GM11168 (cell line): ENCODE measurements around the gene SUFU.
"Not testable (repeated sequence)": the region's sequence is repeated elsewhere in the genome, so short reads cannot be mapped to it uniquely, and the experiment has no call there.

Experiments used
- in situ Hi-C: fragments of 300-500 bp; cut with MboI; formaldehyde crosslinking; loops from one replicate; pipeline ENCODE4 v1.12.0; 2022; ENCODE audit warnings: low sequenced_read_pairs; ENCODE audit not compliant: unreplicated experiment

The SUFU gene

DNA sequence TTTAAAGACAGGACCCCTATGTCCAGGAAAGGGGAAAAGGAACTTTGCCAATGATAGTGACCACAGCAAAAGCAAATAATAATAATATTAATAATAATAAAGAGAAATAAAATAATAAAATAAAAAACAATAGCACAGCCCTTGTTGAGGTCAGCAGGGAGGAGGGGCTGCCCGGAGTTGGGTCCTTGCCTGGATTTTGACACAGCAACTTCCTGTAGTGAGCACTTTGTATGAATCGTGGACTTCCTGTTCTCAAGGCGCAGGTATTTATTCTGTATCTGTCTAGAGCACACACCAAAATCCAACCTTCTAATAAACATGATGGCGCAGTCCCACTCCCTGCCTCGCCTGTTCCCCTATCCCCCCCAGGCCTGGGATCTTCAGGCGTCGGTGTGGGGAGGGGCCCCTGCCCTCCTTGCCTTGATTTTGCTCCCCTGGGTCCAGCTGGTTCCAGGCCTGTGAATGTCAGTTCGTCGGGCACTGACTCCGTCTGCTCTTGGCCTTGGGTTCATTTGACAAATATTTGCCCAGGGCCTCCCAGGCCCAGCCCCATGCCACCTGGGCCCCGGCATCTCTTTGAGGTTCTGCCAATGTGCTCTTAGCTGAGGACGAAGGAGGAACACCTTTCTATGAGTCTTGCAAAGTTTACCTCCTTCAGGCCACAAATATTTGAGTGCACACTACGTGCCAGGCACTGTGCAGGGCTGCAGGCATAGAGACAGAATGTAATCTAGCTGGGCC, 154.4 kb downstream of the SUFU start:
- in situ Hi-C loops = no loop called here

DNA sequence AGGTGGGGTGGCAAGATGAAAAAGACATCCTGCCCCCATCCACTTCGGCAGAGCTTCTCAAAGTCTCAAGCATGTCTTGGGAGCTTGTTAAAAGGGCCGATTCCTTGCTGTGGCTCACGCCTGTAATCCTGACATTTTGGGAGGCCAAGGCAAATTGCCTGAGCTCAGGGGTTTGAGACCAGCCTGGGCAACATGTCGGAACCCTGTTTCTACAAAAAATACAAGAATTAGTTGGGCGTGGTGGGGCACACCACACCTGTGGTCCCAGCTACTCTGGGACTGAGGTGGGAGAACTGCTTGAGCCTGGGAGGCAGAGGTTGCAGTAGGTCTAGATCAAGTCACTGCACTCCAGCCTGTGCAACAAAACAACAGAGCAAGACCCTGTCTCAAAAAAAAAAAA, 155.0 kb downstream of the SUFU start:
- in situ Hi-C loops = no loop called here

DNA sequence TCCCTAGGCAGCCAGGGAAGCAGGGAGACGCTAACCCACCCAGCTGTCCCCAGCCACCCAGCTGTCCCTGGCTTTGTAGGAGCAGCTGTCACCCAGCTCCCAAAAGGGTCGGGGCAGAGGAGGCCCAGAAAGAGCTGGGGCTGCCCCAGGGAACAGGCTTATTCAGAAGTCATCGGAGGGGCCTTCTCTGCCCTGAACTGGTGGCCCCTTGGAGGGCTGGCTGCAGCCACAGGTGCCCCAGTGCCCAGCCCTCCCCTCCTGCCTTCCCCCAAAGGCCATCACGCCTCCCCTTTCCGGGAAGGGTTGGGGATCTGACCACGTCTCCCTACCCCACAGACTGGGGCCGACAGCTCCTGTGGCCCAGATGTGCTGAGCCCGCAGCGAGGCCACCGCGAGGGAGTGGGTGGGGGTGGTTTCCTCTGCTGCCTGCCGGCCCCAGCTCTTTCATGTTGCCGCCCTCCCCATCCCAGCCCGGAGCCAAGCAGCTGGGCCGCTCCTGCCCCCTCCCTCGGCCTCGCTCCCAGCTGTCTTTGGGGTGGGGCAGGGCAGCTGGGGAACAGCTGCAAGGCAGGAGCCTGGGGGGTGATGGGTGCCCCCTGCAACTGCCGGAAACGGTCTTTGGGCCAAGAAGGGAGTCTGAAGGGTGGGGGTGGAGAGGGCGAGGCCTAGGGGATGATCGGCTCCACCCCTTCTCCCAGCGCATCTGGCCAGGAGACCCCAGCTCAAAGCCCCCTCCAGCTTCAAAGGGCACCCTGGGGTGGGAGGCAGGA, 157.3 kb downstream of the SUFU start:
- in situ Hi-C loops = no loop called here

DNA sequence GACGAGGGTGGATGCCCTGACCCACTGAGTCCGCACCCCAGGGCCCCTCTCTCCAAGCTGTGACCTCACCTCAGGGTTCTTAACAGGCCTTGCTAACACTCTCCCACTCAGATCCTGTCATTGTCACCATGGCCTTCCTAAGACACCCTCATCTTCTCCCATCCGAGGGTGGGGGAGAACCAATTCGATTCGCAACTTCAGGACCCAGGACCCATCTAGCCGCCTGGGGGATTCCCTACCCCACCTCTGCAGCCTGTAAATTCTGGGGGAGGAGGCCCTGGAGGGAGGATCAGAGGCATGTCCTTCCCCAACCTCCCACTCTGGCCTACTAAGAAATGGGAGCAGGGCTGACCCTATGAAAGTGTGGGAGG, 157.9 kb downstream of the SUFU start:
- in situ Hi-C loops = no loop called here

DNA sequence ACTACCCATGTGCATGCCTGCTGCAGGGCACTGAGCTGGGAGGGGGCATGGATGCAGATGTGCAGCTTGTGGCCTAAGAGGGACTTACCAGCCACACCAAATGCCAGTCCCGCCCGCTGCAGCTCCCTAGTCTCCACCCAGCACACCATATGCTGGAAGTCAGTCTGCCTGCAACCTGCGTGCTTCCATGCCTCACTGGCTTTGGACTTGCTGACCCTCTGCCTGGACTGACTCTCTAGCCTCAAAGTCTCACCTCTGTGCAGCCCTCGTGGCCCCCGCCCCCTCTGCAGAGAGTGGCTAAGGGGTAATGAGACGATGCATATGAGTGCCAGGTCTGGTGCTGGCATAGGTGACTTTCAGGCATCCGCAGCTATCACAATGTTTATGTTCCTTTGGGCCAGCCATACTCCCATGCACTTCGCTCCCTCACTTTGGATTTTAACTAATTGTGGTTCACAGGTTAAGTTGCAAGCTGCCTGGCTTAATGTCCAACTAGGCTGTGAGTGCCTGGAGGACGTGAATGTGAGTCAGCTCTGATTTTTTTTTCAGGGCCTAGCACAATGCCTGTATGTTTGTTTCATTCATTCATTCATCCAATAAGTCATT, 162.2 kb downstream of the SUFU start:
- in situ Hi-C loops = no loop called here

DNA sequence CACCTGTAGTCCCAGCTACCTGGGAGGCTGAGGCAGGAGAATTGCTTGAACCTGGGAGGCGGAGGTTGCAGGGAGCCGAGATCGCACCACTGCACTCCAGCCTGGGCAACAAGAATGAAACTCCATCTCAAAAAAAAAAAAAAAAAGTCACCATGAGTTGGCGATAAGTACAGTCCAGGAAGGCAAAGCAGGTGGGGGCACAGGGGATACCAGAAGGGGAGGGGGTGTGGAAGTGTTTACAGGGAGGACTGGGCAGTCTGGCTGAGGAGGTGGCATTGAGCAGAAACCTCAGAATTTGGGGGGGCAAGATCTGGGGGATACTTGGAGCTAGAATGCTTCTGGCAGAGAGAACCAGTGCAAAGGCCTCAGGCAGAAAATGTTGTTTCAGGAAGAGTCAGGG, 163.6 kb downstream of the SUFU start:
- in situ Hi-C loops = not testable (repeated sequence)

DNA sequence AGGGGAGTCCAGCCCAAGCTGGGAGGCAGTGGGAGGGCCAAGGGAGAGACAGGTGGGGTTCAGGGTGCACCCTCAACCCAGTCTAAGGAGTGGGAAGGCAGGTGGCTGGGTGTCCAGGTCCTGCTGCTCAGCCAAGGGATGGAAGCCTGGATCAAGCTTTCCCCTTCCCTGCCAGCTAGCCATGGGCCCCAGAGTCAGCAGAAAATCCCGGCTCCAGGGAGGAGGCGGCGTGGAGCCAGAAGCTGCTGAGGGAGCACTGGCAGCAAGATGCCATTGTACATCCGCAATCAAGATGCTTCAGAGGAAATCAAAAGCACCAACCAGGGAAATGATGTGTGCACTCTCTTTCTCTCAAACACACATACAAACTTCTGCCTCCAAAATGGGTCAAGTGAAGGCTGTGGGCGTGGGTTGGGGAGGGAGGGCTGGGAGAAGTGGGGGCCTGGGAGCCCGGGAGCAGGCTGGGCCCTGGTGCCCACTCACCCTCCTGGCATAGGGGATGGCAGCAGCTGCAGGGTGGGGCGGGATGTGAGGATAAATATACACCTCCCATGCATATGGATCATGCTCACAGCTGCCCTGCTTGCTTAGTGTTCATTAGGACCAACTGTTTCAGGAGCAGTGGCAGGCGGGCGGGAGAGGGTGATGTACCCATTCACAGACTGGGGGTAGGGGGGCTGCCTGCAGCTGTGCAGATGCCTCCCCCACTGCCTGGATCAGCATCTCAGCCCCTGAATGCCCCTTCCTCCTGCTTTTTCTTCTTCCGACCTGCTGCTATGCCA, 164.7 kb downstream of the SUFU start:
- in situ Hi-C loops = no loop called here

DNA sequence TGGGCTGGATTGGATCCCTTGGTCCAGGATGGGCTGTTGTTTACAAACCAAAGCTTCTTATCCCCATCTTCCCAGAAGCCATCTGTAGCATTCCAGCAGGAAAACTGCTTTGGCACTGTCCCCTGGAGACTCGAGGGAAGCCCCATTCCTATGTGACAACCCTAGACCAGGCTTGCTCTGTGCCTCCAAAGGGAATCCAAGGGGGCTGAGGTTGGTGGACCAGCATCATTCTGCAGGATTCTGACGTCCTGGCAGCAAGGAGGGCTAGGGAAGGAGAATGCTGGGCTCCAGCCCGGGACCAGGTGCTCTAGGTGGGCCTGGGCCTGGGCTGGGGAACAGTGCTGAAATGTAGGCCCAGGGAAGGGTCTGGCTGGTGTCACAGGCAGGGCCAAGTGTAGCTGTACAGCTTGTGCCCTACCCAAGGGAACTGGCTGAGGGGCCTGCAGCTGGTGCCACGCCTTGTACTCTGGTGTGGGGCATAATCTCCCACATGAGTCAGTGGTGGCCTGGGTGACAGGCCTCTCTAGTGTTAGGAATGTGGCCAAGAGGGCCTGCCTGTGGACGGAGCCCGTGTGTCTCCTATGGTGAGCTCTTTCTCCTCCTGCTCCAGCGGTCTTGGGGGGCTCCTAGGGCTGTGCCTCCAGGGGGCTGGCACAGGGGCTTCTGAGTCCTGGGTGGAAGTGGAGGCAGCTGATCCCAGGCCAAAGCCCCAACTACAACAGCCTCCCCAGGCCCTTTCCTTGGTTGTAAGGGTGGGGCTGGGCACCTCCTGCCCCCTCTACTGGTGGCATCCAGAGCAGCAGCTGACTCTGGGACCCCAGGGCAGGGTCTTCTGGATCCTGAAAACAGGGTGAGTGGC, 165.7 kb downstream of the SUFU start:
- in situ Hi-C loops = no loop called here

DNA sequence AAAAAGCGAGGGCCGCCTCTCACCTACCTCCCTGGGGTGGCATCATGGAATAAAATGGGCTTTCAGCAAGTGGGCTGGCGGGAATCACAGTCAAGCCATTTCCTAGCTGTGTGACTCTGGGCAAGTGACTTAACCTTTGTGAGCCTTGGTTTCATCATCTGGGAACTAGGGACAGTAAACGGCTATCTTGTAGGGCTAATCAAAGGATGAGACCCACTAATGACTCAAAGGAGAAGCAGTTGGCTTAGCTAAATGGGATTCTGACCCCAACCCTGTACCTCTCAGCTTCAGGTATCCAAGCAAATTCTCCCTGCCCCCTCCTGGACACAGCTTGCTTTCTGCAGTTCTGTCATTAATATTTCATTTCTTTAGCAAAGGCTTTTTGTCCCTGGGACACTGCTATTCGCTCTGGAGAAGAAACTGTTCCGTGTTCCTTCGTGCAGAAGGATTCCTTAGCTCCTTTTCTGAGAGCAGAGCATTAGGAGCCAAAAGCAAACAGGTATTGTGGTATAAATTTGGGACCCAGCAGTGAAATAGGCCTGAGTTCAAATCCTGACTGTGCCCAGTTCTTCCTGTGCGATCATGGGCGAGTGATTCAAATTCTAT, 166.4 kb downstream of the SUFU start:
- in situ Hi-C loops = no loop called here

DNA sequence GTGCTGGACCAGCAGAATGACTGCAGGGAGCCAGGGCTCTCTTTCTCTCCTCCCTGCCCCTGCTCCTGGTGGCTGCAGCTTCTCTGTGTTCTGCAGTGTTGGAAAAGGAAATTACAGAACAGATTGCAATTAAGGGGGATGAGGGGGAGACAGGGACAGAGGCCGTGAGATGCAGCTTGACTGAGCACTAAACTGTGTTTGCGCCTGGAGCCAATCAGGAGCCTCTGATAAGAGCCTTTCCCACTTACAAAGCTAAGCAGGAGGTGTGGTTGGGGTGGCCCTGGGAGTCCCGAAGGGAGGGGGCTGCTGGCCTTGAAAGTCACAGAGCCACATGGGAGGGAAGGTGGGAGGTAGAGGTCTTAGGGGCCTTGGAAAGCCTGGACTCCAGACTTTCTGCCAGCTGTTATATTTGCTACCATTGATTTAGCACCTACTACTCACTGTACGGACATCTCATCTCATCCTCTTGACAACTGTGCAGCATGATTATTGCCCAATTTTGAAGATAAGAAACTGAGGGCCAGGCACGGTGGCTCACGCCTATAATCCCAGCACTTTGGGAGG, 167.2 kb downstream of the SUFU start:
- in situ Hi-C loops = no loop called here

DNA sequence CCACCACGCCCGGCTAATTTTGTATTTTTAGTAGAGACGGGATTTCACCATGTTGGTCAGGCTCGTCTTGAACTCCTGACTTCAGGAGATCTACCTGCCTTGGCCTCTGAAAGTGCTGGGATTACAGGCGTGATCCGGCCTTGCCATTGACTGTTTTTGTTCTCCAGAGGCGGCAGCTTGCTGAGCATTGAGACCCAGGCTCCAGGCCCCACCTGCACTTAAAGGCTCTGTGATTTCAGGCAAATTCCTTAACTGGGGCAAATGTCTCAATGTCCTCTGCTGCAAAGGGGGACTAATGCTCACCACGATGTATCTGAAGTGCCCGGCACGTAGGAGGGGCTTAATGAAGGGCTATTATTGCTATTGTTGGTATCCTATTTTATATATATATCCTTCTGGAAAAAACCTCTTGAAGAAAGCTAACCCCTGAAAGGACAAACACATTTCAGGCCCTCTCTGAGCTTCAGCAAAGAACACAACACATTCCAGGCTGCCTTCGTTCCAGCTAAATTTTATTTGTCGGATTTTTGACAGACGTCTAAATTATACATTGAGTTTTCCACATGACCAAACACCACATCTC, 169.6 kb downstream of the SUFU start:
- in situ Hi-C loops = no loop called here

DNA sequence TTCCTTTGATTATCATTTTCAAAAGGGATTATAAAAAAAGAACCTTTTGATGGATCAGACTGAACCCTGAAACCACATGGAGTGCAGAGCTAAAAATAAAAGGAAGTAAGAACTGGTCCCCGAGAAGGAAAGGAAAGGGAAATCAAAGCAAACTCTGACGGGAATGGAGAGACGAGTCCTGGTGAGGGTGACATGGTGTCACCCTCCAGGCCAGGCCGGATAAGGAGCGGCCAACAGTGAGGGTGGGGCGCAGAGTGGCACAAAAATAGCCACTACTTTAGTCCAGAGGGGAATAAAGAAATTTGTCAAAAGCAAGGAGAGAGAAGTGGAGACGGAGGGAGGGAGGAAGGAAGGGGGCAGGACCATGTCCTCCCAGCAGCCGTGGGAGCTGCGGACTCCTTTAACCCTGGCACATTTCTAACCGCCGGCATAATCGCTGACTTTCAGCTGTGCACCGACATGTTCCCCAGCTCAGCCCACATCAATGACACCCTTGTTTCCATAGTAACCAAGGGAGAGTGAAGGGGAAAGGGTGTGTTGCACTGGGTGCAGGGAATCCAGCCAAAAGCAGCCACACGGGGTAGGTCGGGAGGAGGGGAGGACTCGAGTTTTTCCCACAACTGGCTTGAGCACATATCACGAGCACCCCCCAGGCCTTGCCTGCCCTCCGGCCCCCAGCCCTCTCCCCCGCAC, 170.2 kb downstream of the SUFU start:
- in situ Hi-C loops = no loop called here

DNA sequence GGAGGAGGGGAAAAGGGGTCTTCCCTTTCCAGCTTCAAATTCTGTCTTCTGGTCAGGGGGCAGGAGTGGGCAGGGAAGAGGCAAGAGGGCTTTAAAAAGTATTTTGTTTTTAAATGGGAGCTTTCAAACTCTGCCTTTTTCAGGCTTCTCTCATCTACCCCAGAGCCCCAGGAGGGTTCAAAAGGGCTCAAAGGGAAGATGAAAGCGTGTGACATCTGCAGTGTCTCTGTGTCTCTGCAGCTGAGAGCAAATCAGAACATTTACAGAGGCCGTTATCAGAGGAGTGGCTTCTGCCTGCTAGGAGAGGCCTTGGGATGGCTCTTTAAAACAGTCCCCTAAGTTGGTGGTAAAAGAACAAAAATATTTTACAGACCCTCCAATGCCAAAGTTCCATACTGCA, 170.8 kb downstream of the SUFU start:
- in situ Hi-C loops = no loop called here

DNA sequence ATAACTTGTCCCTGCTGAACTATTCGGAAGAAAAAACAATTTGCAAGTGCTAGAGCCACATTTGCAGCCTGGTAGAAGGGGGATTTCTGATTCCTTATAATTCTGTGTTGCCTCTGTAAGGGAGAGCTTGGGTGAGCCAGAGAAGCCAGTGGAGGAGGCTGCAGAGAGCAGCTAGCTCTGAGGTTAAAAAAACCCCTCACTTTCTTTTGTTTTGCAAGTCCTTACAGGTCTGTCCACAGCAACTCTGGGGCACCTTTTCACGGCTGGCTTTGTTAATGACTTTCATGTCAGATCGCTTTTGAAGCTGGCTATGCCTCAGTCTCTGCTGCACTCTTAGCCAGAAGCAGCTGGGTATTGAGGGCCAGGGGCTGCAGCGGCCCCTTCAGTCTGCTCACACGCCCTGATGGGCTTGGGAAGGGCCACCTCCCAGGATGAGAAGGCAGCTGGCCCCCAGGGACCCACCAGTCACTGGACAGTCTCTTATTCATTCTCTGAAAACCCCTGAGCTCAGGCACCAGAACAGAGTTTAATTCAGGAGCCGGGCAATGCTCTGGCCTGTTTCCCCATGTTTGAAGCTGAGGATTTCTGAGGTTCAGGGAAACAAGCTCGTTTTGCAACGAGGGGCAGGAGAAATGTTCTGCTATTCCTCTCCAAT, 171.4 kb downstream of the SUFU start:
- in situ Hi-C loops = no loop called here

DNA sequence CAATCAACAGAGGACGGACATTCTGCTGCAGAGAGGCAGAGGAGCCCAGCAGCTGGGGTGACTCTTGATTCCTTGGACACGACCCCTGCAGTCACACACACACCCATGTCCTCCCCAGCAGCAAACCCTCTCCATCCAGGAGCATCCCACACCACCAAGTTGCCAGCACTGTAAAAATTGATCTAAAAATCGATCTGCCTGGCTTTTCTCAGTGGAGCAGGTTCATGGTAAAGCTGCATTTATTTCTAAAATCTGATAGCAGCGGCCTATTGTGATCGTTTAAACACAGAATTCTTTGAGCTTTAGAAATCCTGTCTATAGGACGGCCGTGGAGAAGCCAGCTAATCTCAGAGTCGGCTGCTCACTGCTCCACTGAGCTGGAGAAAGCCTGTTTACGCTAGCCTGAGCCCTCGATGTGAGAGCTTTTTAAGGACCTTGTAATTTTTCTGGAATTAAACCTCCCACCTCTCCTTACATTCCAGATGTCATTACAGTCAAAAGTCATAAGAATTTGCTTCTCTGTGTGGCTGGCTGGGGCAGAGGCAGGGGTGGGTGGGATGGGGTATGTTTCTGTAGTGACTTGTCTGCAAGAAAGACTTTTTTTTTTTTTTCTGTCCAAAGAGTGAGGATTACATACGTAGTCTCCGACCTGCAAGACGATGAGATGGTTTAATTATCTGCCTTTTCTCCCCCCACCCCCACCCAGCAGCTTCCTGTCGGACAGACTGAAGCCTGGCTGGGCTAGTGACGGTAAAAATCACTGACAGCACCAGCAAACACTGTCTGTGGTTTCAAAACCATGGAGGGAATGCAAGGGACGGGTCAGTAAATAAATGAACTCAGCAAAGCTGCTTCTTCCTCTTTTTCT, 172.1 kb downstream of the SUFU start:
- in situ Hi-C loops = no loop called here

DNA sequence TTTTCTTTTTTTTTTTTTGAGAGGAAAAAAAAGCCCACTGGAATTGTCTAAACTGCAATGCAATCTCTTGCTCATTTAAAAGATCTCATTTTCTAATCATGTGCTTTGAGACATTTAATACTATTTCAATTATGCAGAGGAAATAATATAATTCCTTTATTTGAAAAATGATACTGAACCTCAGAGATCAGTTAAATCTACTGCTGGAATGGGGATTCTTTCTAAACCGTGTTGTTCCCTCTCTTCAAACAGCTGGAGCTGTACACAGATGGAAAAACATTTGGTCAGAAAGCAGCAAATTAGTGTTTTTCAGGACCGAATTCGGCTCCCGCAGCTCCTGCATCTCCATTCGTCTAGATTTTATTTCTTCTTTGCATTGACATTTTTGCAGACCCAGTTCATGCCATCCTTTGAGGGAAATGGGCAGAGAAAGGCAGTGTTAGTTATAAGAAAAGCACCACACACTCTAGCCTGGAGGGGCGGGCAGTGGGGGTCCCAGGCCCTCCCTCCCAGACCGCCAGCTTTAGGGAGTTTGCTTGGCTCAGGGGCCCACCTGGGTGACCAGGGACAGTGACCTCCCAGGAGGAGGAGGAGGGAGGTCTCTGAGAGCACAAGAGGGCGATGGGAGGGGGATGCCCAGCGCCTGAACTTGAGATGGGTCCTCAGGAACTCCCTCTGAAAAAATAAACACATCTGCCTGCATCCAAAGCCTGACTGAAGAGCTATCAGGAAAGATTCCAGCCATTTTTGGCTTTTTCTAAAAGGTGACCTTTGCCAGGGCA, 173.0 kb downstream of the SUFU start:
- in situ Hi-C loops = no loop called here
